Measurements from ENCODE around the gene NAT14.

The NAT14 gene

DNA sequence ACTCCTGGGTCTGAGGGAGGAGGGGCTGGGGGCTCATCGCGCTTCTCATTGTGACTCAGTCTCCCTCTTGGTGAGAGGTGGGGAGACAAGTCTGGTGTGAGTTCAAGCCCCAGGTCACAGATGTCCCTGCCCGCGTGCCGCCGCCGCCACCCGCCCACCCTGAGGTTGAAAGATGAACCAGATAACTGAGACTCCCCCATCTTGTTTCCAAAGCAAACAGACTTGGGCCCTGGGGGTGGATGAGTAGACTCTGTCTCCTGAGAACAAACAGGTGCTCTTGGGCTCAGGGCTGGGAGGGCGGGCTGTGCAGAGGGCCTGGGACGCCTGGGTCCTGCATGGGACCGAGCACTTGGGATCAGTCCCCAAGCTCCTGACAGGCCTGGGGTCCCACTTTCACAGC, 51.4 kb downstream of the NAT14 start:
- DNase-seq (ENCODE audit: low spot score) = no peak

Measured in LoVo (cell line).